HG03342 (cell line): ENCODE data around the gene SORCS1.
A peak's percentile ranks its signal among the peaks of the same experiment; 100 is the strongest.

Source experiments
- ATAC-seq: cut with Tn5 transposase; IDR thresholded peaks from one replicate; pipeline ENCODE4 v1.9.1; 2021; ENCODE audit warnings: mild to moderate bottlenecking, moderate library complexity; ENCODE audit not compliant: unreplicated experiment

Gene SORCS1

GRCh38 chr10:106618646-106619045, 545.9 kb downstream of the SORCS1 start:
- ATAC-seq, result no peak

GRCh38 chr10:106615081-106615480, 549.4 kb downstream of the SORCS1 start:
- ATAC-seq, result no peak

- no peak for ATAC-seq
Observed at GRCh38 chr10:106614293-106614692, 550.2 kb downstream of the SORCS1 start.

GRCh38 chr10:106612381-106612780, 552.1 kb downstream of the SORCS1 start:
- ATAC-seq, result no peak

- ATAC-seq, result peak; percentile 48
Observed at GRCh38 chr10:106609470-106610266, 554.8 kb downstream of the SORCS1 start.

GRCh38 chr10:106608066-106608465, 556.4 kb downstream of the SORCS1 start:
- ATAC-seq, result no peak

GRCh38 chr10:106595281-106595680, 569.2 kb downstream of the SORCS1 start:
- ATAC-seq, result no peak

GRCh38 chr10:106593876-106594275, 570.6 kb downstream of the SORCS1 start:
- ATAC-seq, result no peak

GRCh38 chr10:106592396-106592795, 572.1 kb downstream of the SORCS1 start:
- no peak for ATAC-seq

- no peak for ATAC-seq
Observed at GRCh38 chr10:106582291-106582690, 582.2 kb downstream of the SORCS1 start.

- no peak for ATAC-seq
Observed at GRCh38 chr10:106577756-106578155, 586.8 kb downstream of the SORCS1 start.

- no peak for ATAC-seq
Observed at GRCh38 chr10:106577266-106577665, 587.2 kb downstream of the SORCS1 start.

- no peak for ATAC-seq
Observed at GRCh38 chr10:106576534-106576933, 588.0 kb downstream of the SORCS1 start.

- no peak for ATAC-seq
Observed at GRCh38 chr10:106573106-106573505, 591.4 kb downstream of the SORCS1 start.

GRCh38 chr10:106571192-106571946, 593.1 kb downstream of the SORCS1 start:
- no peak for ATAC-seq

GRCh38 chr10:106570268-106570667, 594.2 kb downstream of the SORCS1 start:
- ATAC-seq, result no peak

- ATAC-seq, result no peak
Observed at GRCh38 chr10:106567629-106568028, 596.9 kb downstream of the SORCS1 start.

GRCh38 chr10:106566873-106567272, 597.6 kb downstream of the SORCS1 start:
- ATAC-seq, result no peak

- no peak for ATAC-seq
Observed at GRCh38 chr10:106565546-106565945, 599.0 kb downstream of the SORCS1 start.

GRCh38 chr10:106563384-106563783, 601.1 kb downstream of the SORCS1 start:
- ATAC-seq, result no peak

- ATAC-seq, result no peak
Observed at GRCh38 chr10:106560925-106561640, 603.4 kb downstream of the SORCS1 start.

- ATAC-seq, result no peak
Observed at GRCh38 chr10:106559442-106559841, 605.1 kb downstream of the SORCS1 start.
